Measurements from ENCODE around the gene TRIM9.
"Not testable (repeated sequence)": the region's sequence is repeated elsewhere in the genome, so short reads cannot be mapped to it uniquely, and the experiment has no call there.

TRIM9 gene

DNA sequence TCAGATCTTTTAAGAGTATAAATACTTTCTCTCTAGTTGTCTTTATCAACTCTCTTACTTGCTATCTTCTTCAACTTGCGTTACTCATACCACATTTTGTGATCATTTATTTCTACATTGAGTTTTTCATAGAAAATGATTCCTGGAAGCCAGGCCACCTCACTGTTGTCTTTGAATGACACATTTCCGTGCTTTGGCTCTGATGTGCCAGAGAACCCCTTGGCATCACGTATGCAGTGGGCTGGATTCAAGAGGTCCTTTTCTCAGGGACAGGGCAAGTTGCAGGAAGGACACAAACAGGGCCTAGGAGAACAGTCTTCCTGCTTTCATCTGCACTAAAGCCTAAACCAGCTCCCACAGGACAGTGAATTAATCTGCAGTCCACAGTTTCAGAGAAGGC, 80.3 kb downstream of the TRIM9 start:
- no peak for TF ChIP-seq ZNF274 (IDR thresholded peaks at IDR 0.05; ENCODE audit: low read depth, low read length)
- H3K4me3 ChIP-seq (ENCODE audit: low read length) = no peak overlapping the region

GRCh38 chr14:51014086-51014485, 80.8 kb downstream of the TRIM9 start:
- no peak for TF ChIP-seq ZNF274 (IDR thresholded peaks at IDR 0.05; ENCODE audit: low read depth, low read length)
- H3K4me3 ChIP-seq (ENCODE audit: low read length) = no peak overlapping the region

GRCh38 chr14:51012055-51012454, 82.8 kb downstream of the TRIM9 start:
- no peak overlapping the region for H3K4me3 ChIP-seq (ENCODE audit: low read length)
- no peak for TF ChIP-seq ZNF274 (IDR thresholded peaks at IDR 0.05; ENCODE audit: low read depth, low read length)

- H3K4me3 ChIP-seq (ENCODE audit: low read length) = no peak overlapping the region
- no peak for TF ChIP-seq ZNF274 (IDR thresholded peaks at IDR 0.05; ENCODE audit: low read depth, low read length)
Observed at GRCh38 chr14:51008446-51008845, 86.5 kb downstream of the TRIM9 start.

DNA sequence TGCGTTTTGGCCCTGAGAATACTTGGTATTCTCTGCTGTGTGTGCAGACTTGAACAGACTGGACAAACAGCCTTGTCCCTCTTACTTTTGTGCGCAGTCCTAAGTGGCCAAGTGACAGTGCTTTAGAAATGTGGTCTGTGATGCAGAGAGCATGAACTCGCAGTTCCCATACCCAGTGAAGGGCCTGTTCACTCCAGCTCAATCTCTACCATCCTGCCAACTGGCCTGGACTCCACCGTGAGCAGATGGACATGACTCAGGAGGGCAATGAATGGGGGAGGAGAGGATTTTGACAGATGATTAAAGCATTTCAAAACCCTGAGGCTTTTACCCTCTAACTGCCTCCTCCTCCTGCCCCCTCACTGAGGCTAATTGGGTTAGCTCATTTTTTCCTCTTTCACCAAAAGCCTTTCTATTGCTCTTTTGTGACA, 88.1 kb downstream of the TRIM9 start:
- TF ChIP-seq ZNF274 (IDR thresholded peaks at IDR 0.05; ENCODE audit: low read depth, low read length) = no peak
- H3K4me3 ChIP-seq (ENCODE audit: low read length) = no peak overlapping the region

DNA sequence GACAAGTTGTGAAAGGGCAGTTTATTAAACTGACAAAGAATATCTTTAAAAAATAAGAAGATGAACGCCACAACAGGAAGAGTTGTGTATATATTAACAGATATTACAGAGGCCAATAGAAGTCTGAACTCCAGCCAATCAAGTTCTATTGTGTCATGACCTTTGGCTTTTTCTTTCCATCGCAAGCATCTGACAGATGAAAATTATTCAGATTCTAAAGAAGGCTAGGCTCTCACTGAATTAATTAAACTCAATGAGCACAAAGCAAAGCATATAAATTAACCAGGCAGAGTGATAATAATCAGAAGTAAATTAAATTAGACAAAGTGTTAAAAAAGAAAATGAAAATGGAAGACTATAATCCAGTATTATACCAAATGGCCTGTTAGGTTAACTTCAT, 88.6 kb downstream of the TRIM9 start:
- no peak for TF ChIP-seq ZNF274 (IDR thresholded peaks at IDR 0.05; ENCODE audit: low read depth, low read length)
- H3K4me3 ChIP-seq (ENCODE audit: low read length) = no peak overlapping the region

- TF ChIP-seq ZNF274 (IDR thresholded peaks at IDR 0.05; ENCODE audit: low read depth, low read length) = no peak
- H3K4me3 ChIP-seq (ENCODE audit: low read length) = no peak overlapping the region
Observed at GRCh38 chr14:51004801-51005526, 89.9 kb downstream of the TRIM9 start.

DNA sequence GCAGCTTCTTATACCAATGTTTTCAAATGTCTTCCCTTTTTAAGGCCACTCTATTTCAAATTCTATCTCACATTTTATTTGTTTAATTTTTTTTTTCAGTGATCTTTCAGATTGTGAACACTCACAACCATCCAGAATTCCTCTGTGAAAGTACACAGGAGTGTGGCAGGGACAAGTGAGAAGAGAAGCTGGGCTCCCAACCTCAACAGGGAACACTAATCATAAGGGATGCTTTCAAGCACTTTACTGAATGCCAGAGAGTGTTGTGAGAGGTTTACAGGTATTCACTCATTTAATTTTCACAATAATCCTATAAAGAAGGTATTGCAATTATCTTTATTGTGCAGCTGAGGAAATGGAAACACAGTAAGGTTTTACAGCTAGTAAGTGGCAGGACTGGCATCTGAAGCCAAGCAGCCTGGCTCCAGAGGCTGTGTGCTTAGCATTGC, 90.5 kb downstream of the TRIM9 start:
- H3K4me3 ChIP-seq (ENCODE audit: low read length) = no peak overlapping the region
- no peak for TF ChIP-seq ZNF274 (IDR thresholded peaks at IDR 0.05; ENCODE audit: low read depth, low read length)

GRCh38 chr14:51002406-51002999, 92.4 kb downstream of the TRIM9 start:
- TF ChIP-seq ZNF274 (IDR thresholded peaks at IDR 0.05; ENCODE audit: low read depth, low read length) = no peak
- no peak overlapping the region for H3K4me3 ChIP-seq (ENCODE audit: low read length)

DNA sequence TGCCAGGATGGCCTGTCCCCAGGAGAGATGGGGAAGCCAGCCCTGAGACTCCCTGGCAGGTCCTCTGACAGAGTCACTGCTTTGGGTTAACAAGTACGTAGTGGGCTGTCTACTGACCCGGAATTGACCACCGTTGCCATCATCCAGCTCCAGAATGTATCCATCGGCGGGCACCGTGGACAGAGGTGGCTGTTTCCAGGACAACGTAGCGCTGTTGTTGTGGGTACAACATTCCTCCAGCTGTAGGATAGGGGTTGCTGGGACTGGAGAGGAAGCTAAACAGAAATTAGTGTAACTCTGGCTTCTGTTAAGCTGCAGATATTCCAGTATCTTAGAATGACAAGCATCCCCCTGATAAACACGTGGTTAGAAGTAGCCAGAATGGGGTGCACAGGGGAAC, 94.3 kb downstream of the TRIM9 start:
- TF ChIP-seq ZNF274 (IDR thresholded peaks at IDR 0.05; ENCODE audit: low read depth, low read length) = no peak
- H3K4me3 ChIP-seq (ENCODE audit: low read length) = no peak overlapping the region

DNA sequence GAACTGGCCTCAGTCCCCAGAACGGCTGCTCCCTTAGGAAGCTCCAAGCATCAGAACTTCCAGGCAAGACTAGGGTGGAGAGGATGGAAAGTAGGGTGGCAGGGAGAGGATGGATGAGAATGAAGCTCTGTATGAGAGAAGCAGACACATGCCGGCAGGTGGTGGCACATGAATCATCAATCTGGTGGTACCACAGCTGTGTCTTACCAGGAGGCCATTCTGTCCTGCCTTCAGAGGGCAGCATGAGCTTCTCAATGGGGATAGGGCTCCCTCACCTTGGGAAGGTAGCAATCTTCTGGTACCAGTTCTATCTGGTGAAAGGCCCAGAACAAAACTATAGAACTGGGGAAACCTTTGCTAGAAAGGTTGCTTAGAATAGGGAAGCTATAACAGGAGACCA, 95.2 kb downstream of the TRIM9 start:
- TF ChIP-seq ZNF274 (IDR thresholded peaks at IDR 0.05; ENCODE audit: low read depth, low read length) = no peak
- H3K4me3 ChIP-seq (ENCODE audit: low read length) = no peak overlapping the region

DNA sequence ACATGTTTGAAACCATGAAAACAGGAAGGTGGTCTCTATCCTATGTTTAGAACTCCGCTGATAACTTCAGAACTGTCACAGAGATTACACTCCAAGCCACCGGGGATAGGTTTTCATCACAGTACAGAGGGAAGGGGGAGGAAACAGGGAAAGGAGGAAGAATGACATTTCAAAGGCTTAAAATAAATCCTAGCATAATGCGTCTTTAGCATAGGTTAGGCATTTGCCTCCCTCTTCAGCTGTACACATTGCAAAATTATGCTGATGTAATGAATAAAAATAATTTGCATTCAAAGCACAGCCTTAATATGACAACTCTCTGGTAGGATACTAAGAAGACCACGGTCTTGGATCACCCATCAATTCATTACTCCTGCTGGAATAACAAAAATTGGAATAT, 96.3 kb downstream of the TRIM9 start:
- TF ChIP-seq ZNF274 (IDR thresholded peaks at IDR 0.05; ENCODE audit: low read depth, low read length) = no peak
- H3K4me3 ChIP-seq (ENCODE audit: low read length) = no peak overlapping the region

DNA sequence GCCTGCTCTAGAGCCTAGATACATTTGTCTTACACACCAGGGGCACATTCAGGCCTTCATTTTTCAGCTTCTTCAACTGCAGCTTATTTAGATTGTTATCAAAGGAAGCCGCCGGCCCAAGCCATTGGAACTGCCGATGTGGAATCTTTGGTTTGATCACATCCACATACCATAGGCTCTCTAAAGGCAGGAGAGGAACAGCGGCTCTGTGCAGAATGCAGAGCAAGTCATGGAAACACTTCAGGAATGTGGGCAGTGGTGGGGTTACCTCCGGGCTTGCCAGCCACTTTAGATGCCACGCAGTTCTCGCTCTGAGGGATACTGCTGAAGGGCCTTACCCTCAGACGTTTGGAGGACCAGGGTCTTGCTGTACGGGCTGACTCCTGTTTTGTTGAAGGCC, 97.2 kb downstream of the TRIM9 start:
- TF ChIP-seq ZNF274 (IDR thresholded peaks at IDR 0.05; ENCODE audit: low read depth, low read length) = no peak
- no peak overlapping the region for H3K4me3 ChIP-seq (ENCODE audit: low read length)

DNA sequence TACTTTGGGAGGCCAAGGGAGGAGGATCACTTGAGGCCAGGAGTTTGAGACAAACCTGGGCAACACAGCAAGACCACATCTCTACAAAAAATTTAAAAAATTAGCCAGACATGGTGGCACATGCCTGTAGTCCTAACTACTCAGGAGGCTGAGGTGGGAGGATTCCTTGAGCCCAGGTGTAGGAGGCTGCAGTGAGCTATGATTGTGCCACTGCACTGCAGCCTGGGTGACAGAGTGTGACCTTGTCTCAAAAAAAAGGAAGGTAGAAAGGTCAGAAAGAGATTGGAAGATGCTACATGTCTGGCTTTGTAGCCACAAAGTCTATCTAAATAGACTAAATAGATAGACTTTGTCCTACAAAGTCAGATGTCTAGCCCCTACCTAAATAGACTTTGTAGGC, 100.7 kb downstream of the TRIM9 start:
- not testable (repeated sequence) for H3K4me3 ChIP-seq (ENCODE audit: low read length)

DNA sequence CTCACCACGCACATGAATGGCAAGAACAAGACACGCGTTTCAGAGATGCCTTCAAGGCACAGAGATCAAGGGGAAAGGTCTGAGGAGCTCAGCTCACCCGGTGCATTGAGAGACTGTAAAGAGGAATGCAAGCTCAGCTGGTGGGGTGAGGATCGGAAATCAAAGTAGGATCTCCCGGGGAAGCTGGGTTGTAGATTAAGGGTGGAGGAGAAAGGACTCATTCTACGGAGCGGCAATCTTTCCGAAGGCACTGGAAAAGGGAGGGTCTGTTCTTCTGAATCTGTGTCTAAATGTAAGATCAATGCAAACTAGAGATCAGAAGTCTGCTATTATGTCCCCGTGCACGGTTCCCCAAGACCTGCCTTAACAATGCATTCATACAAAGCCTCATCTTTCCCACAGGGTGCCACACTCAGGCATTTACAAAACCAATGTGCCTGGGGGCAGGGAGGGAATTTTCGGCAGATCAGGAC, 109.0 kb downstream of the TRIM9 start:
- no peak overlapping the region for H3K4me3 ChIP-seq (ENCODE audit: low read length)
- TF ChIP-seq ZNF274 (IDR thresholded peaks at IDR 0.05; ENCODE audit: low read depth, low read length) = no peak
